Activated CD4-positive, CD25-positive, alpha-beta regulatory T cell treated with anti-CD3 and anti-CD28 coated beads, Interleukin-2, amount 50 U/mL, for 24 hours (primary cell): ENCODE measurements around the gene ZNF384.

Experiments used
- ATAC-seq, 2 donors: fragments of 150-1000 bp; cut with Tn5 transposase; one replicate each; pipeline ENCODE4 v1.10.0; 2021; ENCODE audit warnings: mild to moderate bottlenecking in 1 of 2, moderate library complexity in 1 of 2

The ZNF384 gene

DNA sequence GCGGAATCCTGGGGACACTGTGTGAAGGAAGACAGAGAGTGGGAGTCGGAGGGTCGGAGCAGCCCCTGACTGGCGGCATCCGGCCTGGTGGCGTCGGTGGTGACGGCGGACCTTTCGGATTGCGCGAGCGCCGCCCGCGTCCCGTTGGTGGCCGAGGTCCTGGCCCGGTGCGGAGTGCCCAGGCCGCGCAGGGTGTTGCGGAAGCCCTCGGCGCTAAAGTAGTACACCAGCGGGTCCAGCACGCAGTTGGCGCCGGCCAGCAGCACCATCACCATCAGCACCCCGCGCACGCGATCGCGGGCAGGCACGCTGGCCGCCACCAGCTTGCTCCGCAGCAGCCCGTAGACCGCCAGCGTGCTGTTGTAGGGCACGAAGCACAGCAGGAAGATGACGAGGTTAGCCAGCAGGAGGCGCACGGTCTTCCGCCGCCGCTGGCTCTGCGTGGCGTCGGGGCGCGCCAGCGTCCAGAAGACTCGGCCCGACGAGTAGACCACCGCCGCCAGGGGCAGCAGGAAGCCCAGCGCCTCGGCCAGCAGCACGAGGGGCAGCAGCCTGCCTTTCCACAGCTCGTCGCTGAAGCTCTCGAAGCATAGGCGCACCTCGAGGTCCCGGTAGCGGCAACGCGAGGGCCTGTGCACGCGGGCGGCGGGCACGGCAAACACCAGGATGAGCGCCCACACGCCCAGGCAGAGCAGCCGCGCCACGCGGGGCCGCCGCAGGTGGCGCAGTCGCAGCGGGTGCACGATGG, 68.9 kb downstream of the ZNF384 start:
- ATAC-seq = peak; percentile 71 to 78

DNA sequence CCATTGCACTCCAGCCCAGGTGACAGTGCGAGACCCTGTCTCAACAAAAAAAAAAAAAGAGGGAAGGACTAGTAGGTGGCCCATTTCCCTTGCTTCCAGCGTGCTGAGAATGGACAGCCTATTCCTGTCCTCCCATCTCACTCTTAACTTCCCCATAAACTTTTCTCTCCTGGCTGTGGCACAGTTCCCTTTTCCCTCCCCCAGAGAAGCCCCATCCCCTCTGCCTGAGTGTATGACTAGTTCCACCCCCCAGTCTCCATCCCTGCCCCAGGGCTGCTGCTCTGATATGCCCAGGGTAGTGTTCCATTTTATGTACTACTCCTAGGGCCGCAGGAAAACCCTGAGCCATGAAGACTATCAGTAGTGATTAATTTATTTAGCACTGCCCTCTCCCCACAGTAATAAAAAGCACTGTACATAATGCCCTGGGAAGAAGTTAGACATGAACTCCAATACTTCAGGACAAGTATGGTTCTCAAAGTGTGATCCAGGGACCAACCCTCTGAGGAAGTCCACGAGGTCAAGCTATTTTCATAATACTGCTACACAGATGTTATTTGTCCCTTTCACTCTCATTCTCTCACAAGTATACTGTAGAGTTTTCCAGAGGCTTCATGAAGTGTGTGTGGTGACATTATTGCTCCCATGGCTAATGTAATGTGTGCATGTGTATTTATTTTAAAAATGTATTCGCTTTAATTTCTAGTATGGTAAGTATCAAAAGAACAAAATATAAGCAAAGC, 70.5 kb downstream of the ZNF384 start:
- ATAC-seq = no peak
